LoVo (cell line): Measurements from ENCODE around the gene NUAK2.
"Not testable (repeated sequence)": the region's sequence is repeated elsewhere in the genome, so short reads cannot be mapped to it uniquely, and the experiment has no call there.

Source experiments
- DNase-seq: peaks from one replicate; pipeline ENCODE4 v3.0.0-alpha.2; 2016; ENCODE audit warnings: low spot score

NUAK2 gene

DNA sequence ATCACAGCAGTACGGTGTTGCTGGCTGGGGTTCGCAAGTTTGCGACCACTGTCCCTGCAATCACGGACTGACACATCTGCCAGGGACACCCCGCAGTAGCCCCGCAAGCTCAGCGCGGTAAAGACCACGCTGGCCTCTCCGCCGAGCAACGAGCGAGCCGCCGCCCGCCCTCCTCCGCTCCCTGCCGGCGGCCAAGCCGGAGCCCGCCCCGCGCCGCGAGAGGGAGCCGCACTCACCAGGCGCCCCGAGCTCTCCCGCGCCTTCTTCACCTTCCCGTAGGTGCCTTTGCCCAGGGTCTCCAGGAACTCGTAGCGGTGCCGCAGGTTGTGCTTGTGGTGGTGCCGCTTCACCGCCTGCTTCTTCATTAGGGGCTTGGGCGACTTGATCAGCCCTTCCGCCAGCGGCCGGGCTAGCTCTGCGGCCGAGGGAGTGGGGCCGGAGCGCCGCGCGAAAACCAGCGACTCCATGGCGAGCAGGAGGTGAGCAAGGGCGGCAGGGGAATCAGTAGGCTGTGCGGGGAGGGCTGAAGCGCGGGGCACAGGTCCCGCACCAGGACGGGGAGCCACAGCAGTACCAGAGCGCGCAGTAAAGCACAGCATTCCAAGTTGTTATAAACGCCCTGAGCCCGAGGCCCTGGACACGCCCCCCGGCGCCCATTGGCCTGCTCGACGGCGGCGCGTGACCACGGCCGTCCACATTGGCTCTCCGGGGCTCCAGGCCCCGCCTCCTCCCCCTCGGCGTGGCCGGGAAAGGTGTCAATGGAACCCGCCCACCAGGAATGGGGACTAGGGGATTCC lies at the start of gene NUAK2:
NUAK2 (minus strand) TSS at position 584 of the 797 bp plus-strand sequence; CDS start at position 467, 117 bp downstream.
- DNase-seq: peak; percentile 91

DNA sequence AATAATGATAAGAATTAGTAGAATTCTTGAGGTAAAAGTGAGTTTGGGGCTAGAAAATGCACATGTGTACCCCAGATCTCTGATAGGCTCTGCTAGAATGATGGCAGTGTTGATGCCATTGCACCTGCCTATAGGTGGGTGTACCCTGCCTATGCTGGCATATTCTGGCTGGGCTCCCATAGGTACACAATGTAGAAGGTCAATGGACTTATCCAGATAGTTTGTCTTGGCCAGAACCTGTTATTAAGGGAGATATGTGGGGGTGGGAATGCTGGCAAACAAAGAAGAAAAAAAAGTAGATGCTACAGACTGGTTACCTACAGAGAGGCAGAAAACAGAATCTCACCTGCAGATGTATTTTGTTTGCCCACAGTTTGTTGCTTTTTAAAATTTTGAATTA lies 49.2 kb upstream of the NUAK2 start:
- no peak for DNase-seq

DNA sequence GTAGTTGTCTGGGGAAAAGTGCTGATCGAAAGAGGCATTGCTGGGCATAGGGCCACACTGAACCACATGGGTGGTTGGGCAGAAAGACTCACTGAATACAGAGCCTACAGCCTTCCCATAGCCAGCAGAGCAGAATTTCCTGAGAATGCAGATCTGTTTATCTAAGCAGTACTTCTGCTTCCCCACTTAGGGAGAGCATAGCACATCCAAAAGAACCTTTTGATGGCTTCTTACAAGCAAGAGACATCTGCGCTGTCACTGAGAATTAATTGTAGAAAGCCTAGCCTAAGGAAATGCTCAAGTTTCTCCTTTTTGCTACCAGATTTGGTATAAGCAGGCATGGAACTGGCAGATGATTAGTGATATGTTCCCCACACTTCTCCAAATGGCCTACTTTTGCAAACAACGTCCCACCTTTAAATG lies 48.2 kb upstream of the NUAK2 start:
- no peak for DNase-seq

DNA sequence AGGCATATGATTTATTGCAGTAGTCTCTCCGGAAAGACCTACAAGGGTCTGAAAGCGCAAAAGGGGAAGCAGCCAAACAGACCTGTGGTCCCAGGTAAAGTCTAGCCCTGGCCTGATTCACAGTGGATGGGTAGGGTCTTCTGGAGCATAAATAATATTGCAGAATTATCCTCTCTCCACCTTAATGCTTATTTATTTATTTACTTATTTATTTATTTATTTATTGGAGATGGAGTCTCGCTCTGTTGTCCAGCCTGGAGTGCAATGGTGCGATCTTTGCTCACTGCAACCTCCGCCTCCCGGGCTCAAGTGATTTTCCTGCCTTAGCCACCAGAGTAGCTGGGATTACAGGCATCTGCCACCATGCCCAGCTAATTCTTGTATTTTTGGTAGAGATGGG lies 46.9 kb upstream of the NUAK2 start:
- no peak for DNase-seq

DNA sequence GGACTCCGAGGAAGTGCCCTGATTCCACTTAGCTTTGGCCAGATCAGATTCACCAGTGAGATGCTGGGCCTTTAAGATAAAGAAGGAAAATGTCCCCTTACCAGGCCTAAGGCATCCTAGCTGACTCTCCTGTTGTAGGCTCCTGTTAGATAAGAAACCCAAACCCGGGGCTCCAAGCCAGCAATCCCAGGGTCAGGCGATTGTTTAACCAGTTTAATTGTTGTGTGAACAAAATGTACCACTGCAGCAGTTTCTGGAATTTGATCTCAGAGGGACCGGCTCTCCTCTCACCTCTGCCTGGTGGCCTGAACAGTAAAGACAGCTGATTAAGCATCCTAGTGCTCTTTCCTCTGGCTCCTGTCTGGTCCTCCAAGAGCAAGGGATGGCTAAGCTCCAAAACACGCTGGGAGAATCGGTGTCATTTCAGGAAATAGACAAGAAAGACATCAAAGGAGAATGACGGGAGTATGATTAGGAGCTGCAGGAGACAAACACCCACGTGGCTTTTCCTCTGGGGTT lies 44.5 kb upstream of the NUAK2 start:
- DNase-seq: no peak

DNA sequence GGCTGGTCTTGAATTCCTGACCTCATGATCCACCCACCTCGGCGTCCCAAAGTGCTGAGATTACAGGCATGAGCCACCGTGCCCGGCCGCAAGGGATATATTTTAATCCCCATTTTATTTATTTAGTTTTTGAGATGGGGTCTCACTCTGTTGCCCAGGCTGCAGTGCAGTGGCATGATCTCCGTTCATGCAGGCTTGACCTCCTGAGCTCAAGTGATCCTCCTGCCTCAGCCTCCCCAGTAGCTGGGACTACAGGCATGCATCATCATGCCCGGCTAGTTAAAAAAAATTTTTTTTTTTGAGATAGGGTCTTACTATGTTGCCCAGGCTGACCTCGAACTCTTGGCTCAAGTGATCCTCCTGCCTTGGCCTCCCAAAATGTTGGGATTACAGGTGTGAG lies 43.5 kb upstream of the NUAK2 start:
- not testable (repeated sequence) for DNase-seq

DNA sequence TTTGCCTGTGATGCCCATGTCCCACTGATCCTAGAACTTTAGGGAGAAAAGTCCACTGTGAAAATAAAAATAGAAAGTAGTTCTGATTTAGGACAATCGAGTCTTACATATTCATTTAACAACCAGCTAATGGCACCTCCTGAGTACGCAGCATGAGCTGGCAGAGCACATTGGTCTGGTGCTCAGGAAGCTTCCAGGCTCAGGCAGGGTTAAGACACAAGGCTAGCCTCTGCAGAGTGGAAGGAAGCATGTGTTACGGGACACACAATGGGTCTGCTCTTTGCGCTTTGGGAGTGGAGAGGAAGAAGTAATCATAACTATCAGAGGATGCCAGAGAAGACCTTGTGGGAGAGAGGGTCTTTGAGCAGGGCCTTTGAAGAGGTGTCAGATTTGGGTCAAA lies 39.3 kb upstream of the NUAK2 start:
- no peak for DNase-seq

DNA sequence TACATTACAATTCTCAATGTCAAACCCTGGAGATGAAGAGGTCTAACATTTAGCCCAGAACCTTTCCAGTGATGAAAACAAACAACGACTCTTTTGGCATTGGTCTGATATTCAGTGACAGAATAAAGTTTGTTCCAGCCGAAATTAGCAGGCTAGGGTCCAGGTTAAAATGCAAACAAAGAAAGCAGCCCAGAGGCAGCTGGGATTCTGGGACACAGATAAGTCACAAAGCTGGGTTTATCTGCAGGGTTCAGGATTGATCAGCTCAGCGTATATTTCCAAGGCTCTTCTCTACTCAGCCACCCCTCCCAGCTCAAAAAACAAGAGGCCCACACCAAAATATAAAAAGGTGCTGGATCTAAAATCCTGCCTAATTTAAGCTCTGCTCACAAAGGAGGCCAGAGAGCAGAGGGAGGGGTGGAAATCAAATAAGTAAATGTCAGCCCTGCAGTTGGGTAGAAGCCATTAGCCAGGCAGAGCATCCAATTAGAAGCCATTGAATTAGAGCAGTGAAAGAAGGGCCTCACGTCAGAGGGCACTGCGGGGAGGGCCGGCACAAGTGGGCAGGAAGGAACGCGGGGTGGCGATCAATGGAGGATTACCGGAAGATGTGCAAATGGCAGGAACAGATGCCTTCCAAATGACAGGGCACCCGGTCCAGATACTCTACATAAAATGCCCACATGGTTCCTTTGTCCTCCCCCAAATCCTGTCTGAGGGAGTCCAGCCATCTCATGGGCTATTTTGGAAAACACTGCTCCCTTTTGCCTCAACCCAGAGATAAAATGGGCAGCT lies 38.4 kb upstream of the NUAK2 start:
- no peak for DNase-seq

DNA sequence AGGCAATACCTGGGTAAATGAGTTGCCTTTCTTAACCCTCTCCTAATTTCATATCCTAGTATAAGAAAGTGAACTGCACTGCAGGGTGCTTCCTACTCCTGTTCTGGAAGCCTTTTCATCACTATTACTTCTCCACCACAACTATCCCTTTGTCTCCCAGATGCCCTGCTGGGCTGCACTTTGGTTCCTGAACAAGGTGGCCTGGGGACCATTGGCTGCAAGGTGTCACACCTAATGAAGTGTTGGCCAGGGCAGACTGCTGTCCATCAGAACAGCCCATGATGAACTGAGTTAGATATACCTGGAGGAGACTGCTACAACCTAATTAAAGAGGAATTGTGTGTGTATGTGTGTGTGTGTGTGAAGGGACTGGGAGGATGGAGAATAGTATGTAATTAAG lies 37.0 kb upstream of the NUAK2 start:
- DNase-seq: no peak

DNA sequence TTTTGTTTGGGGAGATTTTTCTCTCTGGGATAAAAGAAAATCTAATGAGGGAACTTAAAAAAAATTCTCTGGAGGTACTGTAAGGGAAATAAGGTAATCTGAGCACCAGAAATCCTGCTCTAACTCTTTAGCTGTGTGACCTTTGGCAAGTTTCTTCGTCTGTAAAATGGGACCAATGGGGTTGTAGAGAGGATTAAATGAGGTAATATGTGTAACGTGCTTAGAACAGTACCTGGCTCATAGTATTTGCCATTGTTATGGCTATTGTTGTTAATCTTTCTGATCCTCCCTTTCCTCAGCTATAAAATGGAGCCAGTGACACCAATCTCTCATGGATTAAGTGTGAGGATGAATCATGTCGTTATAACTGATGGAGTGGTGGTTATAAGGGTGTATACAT lies 36.0 kb upstream of the NUAK2 start:
- no peak for DNase-seq

DNA sequence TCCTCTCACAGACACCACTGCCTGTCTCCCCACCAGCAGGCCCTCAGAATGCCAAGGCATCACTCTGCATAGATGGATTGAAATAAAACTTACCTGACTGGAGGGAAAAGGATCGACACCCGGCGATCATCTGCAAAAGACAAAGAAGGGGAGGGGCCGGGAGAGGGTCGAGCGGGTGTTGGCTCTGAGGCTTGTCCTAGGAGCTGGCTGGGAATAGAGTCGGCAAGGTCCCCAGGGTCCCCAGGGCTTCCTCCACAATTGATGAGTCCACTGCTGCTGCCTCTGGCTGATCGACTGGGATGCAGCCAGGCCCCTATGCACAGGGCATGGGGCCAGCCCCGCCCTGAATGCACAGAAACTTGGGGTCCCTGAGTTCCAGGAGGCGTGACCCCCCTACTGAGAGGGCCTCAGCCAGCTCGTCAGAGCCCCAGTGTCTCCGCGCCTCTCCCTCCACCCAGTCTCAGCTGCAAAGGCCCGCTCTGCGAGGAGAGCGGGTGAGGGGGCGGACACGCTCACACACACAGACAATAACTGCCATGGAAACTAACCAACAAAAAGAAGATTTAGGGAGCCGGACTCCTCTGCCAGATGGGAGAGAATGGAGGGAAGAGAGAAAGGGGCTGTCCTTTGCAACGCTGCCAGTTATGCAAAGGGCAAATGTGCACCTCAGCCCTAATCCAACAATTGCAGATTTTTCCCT lies 35.0 kb upstream of the NUAK2 start, which contains the start of gene KLHDC8A:
KLHDC8A (minus strand) TSS at position 483 of the 700 bp plus-strand sequence. CDS start 13,318 bp downstream, outside the sequence.
- DNase-seq: no peak

DNA sequence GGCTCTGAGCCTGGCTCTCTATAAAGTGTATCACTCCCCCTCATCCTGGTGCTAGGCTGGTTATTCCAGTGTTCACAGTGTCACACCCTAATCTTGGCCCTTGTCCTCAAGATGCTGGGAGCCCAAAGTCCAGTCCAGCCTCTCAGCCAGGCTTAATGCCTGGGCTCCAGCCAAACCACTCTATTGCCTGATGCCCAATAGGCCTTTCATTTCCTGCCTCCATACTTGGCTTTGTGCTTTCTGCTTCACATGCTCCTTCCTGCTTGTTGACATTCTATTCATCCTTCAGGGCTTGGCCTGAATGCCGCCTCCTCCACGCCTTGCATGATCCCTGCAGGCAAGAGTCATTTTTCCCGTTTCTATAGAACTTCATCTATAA lies 33.5 kb upstream of the NUAK2 start:
- DNase-seq: peak; percentile 89

DNA sequence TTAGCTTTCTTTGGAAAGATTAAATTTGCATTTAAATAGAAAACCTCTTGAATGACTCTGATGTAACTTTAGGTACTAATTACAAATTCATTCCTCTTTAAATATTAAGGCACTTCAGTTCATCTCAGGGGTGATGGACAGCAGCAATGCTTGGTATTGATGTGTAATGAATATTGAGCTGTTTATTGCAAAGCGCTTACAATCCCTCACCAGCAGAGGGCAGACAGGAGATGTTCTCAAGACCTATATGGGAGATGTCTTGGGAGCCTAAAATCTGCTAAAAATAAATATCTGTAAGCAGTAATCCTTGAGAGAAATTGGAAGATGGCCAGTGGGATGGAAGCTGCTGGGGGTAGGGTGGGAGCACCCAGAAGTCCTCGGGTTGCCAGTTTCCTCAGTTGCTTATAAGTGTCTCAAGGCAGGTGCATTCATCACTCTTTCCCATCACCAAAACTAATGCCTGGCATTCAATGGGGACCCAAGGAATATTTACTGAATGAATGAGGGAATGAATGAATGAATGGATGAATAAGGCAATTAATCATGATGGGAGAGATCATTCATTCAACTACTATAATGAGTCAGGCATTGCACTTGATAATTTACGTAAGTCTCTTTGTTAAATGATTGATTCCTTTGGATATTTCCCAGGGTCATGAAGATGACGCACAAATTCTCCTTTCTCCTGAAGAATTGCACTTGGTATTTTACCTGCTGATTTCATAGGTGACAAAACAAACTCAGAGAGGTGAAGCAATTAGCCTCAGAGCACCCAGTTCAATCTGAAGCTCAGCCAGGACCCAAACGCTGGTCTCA lies 32.9 kb upstream of the NUAK2 start:
- DNase-seq: peak; percentile 58

DNA sequence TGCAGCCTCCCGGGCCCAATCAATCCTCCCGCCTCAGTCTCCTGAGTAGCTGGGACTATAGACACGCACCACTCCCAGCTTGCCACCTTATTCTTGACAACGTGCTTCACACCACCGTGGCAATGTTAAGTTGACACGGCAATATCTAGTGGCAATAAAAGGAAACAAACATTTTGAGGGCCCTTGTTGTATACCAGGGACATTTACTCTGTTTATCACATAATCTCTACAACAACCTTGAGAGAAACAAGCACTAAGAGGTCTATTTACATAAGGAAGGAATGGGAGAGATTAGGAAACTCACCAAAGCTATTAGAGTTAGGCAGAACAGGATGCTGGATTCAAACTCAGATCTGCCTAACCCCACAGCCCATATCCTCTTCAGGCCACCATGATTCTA lies 32.1 kb upstream of the NUAK2 start:
- no peak for DNase-seq

DNA sequence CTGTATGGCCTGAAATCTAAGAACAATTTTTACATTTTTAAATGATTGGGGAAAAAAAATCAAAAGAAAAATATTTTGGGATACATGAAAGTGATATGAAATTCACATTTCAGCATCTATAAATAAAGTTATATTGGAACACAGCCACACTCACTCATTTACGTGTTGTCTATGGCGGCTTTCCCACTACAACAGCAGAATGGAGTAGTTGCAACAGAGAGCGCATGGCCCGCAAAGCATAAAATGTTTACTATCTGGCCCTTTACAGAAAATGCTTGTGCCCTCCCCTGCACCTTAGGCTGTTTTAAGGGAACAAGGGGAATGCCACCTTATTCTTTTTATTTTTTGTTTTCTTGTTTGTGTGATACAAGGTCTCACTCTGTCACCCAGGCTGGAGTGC lies 31.6 kb upstream of the NUAK2 start:
- no peak for DNase-seq

DNA sequence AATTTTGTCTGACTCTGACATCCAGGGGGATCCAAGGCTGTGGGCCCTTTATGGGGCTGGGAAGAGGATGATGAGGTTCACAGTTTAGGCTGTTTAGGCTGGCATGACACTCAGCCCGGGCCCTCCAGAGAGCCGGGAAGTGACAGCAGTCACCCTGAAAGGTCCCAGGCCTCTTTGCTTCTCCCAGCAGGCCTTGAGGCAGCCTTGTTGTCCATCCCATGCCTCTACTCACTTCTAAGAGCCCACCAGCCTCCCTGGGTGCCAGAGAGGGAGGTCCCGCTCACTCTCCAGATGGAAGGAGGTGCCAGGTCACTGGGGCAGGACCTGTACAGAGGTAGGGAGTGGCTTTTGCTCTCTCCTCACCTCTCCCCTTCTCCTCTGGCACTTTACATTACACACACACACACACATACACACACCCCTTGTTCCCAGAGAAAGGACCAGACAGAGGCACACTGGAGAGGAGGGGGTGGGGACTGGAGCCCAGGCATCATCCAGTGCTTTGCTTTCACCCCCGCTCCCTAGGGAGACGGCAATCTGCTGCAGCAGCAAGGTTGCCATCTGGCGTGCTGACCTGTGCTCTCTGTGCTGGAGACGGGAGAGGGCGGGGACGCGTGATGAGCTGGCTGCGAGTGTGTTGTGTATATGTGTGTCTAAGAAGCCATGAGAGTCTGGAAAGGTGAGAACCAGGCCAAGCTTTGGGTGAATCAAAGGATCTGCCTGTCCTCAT lies 30.6 kb upstream of the NUAK2 start:
- DNase-seq: no peak

DNA sequence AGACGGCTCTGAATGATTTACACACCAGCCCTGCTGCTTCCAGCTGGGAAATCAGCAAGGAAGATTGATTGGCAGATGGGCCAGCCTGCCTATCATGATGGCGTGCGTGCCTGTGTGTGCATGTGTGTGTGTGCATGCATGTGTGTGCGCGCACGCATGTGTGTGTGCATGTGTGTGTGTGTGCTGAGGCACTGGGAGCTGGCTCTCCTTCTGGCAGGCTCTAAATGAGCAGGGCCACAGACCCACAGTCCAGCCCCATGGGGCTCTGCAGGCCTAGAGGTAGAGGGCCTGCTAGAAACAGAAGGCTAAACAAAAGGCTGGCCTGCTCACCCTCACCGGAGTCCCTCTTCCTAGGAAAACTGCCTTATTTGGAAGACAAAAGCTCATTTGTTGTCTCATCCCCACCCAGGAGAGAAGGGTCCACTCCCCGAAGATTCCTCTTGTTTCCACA lies 29.2 kb upstream of the NUAK2 start:
- peak; percentile 8 for DNase-seq

DNA sequence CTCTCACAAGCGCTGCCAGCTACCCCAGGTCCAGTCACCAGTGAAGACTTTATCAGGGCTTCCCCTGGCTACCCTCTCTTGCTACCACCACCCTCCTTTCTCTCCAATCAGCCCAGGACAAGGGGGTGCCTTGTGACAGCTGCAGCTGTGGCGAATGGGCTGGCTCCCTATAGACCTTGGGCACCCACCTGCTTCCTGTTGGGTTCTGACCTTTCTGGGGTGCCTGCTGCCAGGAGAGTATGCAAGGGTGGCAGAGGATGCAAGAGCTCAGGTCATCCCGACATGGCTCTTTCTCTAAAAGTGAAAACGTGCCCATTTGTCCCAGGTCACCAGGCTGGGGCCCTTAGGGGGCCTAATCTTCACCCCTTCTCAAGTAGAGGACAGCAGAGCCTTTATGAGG lies 28.6 kb upstream of the NUAK2 start:
- no peak for DNase-seq

DNA sequence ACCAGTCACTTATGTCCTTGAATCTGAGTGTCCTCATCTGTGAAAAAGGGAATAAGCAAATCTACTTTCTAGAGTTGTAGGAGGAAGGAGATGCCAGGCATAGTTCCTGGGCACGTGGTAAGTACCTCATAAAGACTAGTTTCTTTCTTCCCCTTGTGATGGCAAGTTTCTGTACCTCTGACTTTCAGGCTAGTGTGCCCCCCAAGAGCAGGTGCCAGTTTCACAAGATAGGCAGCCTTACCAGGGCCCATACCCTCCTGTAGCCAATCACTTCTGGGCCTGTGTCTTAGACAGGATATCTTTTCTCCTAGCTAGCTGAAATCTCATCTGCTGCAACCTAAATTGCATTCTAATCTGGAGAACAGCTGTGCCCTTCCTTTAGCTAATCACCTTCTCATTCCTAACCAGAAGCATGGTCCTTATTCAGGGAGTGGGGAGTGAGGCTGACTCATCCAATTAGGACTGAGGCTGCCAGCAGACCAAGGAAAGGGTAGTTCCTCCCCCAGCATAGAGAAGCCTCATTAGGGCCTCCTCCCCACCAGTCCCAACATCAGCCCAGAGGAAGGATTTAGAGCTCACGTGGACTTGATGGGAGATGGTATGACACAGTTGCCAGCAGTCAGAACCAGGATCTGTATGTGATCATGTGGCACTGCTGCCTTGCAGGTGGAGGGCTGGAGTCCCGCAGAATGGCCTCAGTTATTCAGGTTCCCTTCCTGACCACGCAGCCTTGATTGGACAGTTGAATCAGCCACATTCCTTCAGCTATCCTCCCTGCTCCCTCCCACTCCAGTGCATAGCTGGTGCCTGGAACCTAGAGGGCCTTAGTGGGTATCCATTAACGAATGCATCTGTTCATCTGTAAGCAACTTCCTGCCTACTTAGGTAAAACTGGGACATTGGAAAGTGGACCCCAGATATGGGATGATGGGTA lies 27.3 kb upstream of the NUAK2 start:
- DNase-seq: no peak
